Spleen (tissue), 7 donors: ENCODE data around the gene OR10G3.

Source experiments
- CTCF ChIP-seq, 11 experiments: fragments of 200-600 bp in 7 of 11; fragments of 450-650 bp in 4 of 11; sonication (generic) in 4 of 11; IDR thresholded peaks in 8 of 11; conservative IDR thresholded peaks in 3 of 11; 1 replicate in 7 of 11; 2 replicates in 4 of 11; pipeline versions ENCODE4 v1.4.0 to v1.8.0; 2016 to 2021; ENCODE audit warnings: antibody characterized with exemption in 11 of 11, inconsistent platforms in 4 of 11, mild to moderate bottlenecking in 1 of 11
- POLR2A ChIP-seq, 3 donors: fragments of 450-650 bp; IDR thresholded peaks; one replicate each; pipeline ENCODE4 v1.5.1; 2017; ENCODE audit warnings: antibody characterized with exemption in 3 of 3, mild to moderate bottlenecking in 1 of 3
- donor health status: DM: no; HTN: no; CAD: no; lungs with moderate emphysema.
- donor health status: DM: no; HTN: no; CAD: no.
- donor health status: DM: no; HTN: no; CAD: no.

- TF ChIP-seq POLR2A (IDR thresholded peaks at IDR 0.05) (no peak), CTCF (IDR thresholded peaks at IDR 0.05 in 8 of 11, conservative IDR thresholded peaks at IDR 0.05 in 3 of 11) (no peak)
Observed at GRCh38 chr14:21579976-21580375, at the start of gene OR10G3.
